Kidney epithelial cell (primary cell): Measurements from ENCODE around the gene MAP3K4. TPM values are rescaled to one million over a fixed set of nuclear protein-coding genes. Genes with fewer than 3 reads are reported as not detected.

Source experiments
- DNase-seq: peaks from one replicate; pipeline ENCODE4 v3.0.0-alpha.2; 2010; ENCODE audit warnings: low read depth
- H3K27me3 ChIP-seq: 2 replicates; pipeline ENCODE4 v1.6.0; 2011; ENCODE audit warnings: low read length; ENCODE audit not compliant: control insufficient read depth, insufficient read depth
- H3K36me3 ChIP-seq: 2 replicates; pipeline ENCODE4 v1.5.1; 2011; ENCODE audit warnings: low read length; ENCODE audit not compliant: control insufficient read depth, insufficient read depth
- H3K4me3 ChIP-seq: 2 replicates; pipeline ENCODE4 v1.5.1; 2011; ENCODE audit warnings: low read depth, mild to moderate bottlenecking, control low read depth, low read length
- CTCF ChIP-seq: IDR thresholded peaks from 2 replicates; pipeline ENCODE4 v1.5.1; 2011; ENCODE audit warnings: mild to moderate bottlenecking, moderate library complexity, low read length, control low read depth, inconsistent platforms; ENCODE audit not compliant: insufficient read depth, poor library complexity, severe bottlenecking
- total RNA-seq: library from RNA; depleted of rRNA; stranded (reverse); fragments of >200 nt; gene quantifications from 2 replicates; pipeline ENCODE4 v1.2.3, GENCODE V29; 2015

Gene MAP3K4
- total RNA-seq, 1 donor from 2014 or later: 22.5 TPM

DNA sequence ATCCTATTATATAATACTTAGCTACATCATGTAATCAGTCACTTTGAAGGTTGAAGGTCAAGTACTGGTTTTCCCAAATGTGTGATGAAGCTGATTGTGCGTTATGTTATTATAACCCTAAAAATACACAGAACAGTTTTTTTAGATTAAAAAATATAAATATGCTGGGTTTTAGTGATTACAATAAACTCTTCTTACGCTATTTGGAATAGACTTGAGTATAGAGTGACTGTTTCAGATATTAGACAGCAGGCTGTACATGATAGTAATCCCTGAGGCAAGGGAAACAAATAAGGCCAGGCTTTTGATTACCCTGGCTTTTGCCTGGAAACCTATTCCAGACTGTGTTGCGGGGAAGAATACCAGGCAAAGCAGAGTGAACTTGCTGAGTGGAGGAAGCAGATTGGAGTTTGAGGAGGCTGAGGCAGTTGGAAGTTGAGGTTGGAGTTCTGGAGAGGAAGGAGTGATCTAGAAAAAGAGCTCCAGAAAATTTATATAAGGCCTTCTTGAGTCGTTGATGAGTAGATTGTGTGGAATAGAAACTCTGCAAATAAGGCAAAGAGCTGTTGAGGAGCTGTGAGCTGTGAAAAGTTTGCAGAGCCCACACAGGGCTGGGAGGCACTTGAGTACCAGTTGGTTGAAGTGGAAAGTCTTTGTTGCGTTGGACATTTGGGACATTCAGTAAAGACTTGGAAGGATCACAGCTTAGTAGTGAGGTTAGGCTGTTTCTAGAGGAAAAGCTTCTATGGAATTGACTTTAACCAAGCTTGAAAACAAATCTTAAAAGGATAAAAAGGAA lies 26.4 kb downstream of the MAP3K4 start:
- H3K36me3 ChIP-seq: no peaks in the 10 kb centered on the region
- H3K4me3 ChIP-seq: no peak overlapping the region
- no peaks in the 10 kb centered on the region for H3K27me3 ChIP-seq
- DNase-seq: no peak
- TF ChIP-seq CTCF: no peak

DNA sequence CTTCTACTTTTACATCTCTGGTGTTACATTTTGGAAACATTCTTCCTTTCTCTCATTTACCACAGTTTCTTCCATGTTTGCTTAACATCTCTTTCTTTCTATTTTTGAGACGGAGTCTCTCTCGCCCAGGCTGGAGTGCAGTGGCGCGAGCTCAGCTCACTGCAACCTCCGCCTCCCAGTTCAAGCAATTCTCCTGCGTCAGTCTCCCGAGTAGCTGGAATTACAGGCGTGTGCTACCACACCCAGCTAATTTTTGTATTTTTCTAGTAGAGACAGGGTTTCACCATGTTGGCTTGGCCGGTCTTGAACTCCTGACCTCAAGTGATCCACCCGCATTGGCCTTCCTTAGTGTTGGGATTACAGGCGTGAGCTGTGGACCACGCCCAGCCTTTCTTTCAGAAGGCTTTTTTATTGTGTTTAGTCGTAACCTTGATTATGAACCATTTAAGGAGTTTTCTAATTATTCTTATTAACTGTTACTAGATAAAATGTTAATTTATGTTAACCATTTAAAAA lies 27.8 kb downstream of the MAP3K4 start:
- no peak for DNase-seq
- no peak for TF ChIP-seq CTCF
- Histone ChIP-seq H3K27me3 (no peaks in the 10 kb centered on the region), H3K4me3 (no peak overlapping the region), H3K36me3 (no peaks in the 10 kb centered on the region)

GRCh38 chr6:161021543-161021942 lies 30.0 kb downstream of the MAP3K4 start:
- no peak for DNase-seq
- H3K4me3 ChIP-seq: no peak overlapping the region
- no peaks in the 10 kb centered on the region for H3K27me3 ChIP-seq
- no peaks in the 10 kb centered on the region for H3K36me3 ChIP-seq
- TF ChIP-seq CTCF: no peak

- no peaks in the 10 kb centered on the region for H3K36me3 ChIP-seq
- no peaks in the 10 kb centered on the region for H3K27me3 ChIP-seq
- no peak overlapping the region for H3K4me3 ChIP-seq
- DNase-seq: no peak
- TF ChIP-seq CTCF: no peak
These were observed 30.6 kb downstream of the MAP3K4 start for GRCh38 chr6:161021998-161022743.

DNA sequence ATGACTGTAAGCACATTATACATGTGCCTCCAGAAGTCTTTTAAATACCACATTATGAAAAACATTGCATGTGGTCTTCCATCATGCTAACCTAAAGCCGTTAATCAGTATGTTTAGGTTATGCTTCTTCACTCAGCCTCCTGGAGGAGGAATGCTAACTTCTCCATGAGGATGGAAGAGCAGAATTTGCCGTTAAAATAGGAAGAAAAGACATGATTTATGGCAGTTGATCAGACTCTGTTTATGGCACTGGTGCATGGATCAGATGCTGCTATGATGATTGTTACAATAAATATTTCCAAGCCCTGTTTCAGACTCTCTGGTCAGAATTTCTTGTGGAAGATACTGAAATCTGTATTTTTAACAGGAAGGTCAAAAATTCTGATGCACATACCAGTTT lies 31.7 kb downstream of the MAP3K4 start:
- Histone ChIP-seq H3K27me3 (no peaks in the 10 kb centered on the region), H3K4me3 (no peak overlapping the region), H3K36me3 (no peaks in the 10 kb centered on the region)
- DNase-seq: no peak
- TF ChIP-seq CTCF: no peak
